Stimulated activated naive B cell treated with anti-CD40 and anti-IgM and Interleukin-4, amounts not matched to agents 10 μg/mL and 1 μg/mL and 100 μg/mL, for 72 hours (primary cell): ENCODE measurements around the gene TOM1L2.

Experiments
- ATAC-seq, 2 donors: fragments of 150-1000 bp; cut with Tn5 transposase; replicated peaks; 2 replicates each; pipeline ENCODE4 v1.10.0; 2021; ENCODE audit warnings: moderate library complexity in 1 of 2
- DNase-seq: peaks from one replicate; pipeline ENCODE4 v3.0.0; 2021
- H3K27ac Mint-ChIP-seq: one replicate; pipeline ENCODE4 v1.8.0; 2022; ENCODE audit warnings: mild to moderate bottlenecking, mixed read lengths
- H3K27me3 Mint-ChIP-seq, 2 donors: one replicate each; pipeline ENCODE4 v1.8.0; 2022; ENCODE audit warnings: mixed read lengths in 2 of 2
- H3K36me3 Mint-ChIP-seq, 2 donors: one replicate each; pipeline ENCODE4 v1.8.0; 2022; ENCODE audit warnings: mixed read lengths in 2 of 2, mild to moderate bottlenecking in 1 of 2
- H3K4me1 Mint-ChIP-seq, 2 donors: one replicate each; pipeline ENCODE4 v1.8.0; 2022; ENCODE audit warnings: mixed read lengths in 2 of 2, mild to moderate bottlenecking in 1 of 2
- H3K4me3 Mint-ChIP-seq, 2 donors: one replicate each; pipeline ENCODE4 v1.8.0; 2022; ENCODE audit warnings: mild to moderate bottlenecking in 2 of 2, mixed read lengths in 2 of 2, moderate library complexity in 1 of 2
- H3K9me3 Mint-ChIP-seq, 2 donors: one replicate each; pipeline ENCODE4 v1.8.0; 2022; ENCODE audit warnings: mixed read lengths in 2 of 2, mild to moderate bottlenecking in 1 of 2

The TOM1L2 gene

GRCh38 chr17:17987901-17988300 lies 15.7 kb upstream of the TOM1L2 start:
- H3K36me3 Mint-ChIP-seq: peaks cover 0 to 3% of the 10 kb centered on the region in 2 donors
- DNase-seq (no peak), ATAC-seq (no peak)
- H3K4me1 Mint-ChIP-seq: peaks cover 3 to 4% of the 10 kb centered on the region in 2 donors
- no peaks in the 10 kb centered on the region for H3K9me3 Mint-ChIP-seq
- H3K27ac Mint-ChIP-seq: no peak overlapping the region
- no peaks in the 10 kb centered on the region for H3K27me3 Mint-ChIP-seq
- no peak overlapping the region for H3K4me3 Mint-ChIP-seq

- H3K27ac Mint-ChIP-seq: no peak overlapping the region
- ATAC-seq: no peak
- peaks cover 3 to 4% of the 10 kb centered on the region in 2 donors for H3K4me1 Mint-ChIP-seq
- peaks cover 0 to 3% of the 10 kb centered on the region in 2 donors for H3K36me3 Mint-ChIP-seq
- no peaks in the 10 kb centered on the region for H3K9me3 Mint-ChIP-seq
- no peak overlapping the region for H3K4me3 Mint-ChIP-seq
- H3K27me3 Mint-ChIP-seq: no peaks in the 10 kb centered on the region
- no peak for DNase-seq
Measured at GRCh38 chr17:17987187-17987896, 15.1 kb upstream of the TOM1L2 start.

GRCh38 chr17:17985555-17985954 lies 13.4 kb upstream of the TOM1L2 start:
- H3K4me3 Mint-ChIP-seq: no peak overlapping the region
- no peaks in the 10 kb centered on the region for H3K9me3 Mint-ChIP-seq
- peaks cover 0 to 3% of the 10 kb centered on the region in 2 donors for H3K36me3 Mint-ChIP-seq
- H3K27ac Mint-ChIP-seq: no peak overlapping the region
- DNase-seq (no peak), ATAC-seq (peak; percentile 54 to 62)
- peaks cover 3 to 4% of the 10 kb centered on the region in 2 donors for H3K4me1 Mint-ChIP-seq
- H3K27me3 Mint-ChIP-seq: no peaks in the 10 kb centered on the region

GRCh38 chr17:17985153-17985552 lies 13.0 kb upstream of the TOM1L2 start:
- DNase-seq (no peak), ATAC-seq (peak in 1 of 2 donors; percentile 8)
- no peak overlapping the region for H3K4me3 Mint-ChIP-seq
- H3K27ac Mint-ChIP-seq: no peak overlapping the region
- peaks cover 0 to 3% of the 10 kb centered on the region in 2 donors for H3K36me3 Mint-ChIP-seq
- H3K4me1 Mint-ChIP-seq: no peaks in the 10 kb centered on the region
- no peaks in the 10 kb centered on the region for H3K27me3 Mint-ChIP-seq
- H3K9me3 Mint-ChIP-seq: no peaks in the 10 kb centered on the region

- Mint-ChIP-seq H3K4me1 (peaks cover 4 to 5% of the 10 kb centered on the region in 2 donors), H3K4me3 (no peak overlapping the region), H3K36me3 (no peaks in the 10 kb centered on the region), H3K9me3 (no peaks in the 10 kb centered on the region), H3K27ac (no peak overlapping the region), H3K27me3 (no peaks in the 10 kb centered on the region)
- DNase-seq (no peak), ATAC-seq (no peak)
Measured at GRCh38 chr17:17983776-17984175, 11.6 kb upstream of the TOM1L2 start.

GRCh38 chr17:17983376-17983775 lies 11.2 kb upstream of the TOM1L2 start:
- Mint-ChIP-seq H3K4me3 (no peak overlapping the region), H3K4me1 (peaks cover 6 to 9% of the 10 kb centered on the region in 2 donors), H3K36me3 (no peaks in the 10 kb centered on the region), H3K9me3 (no peaks in the 10 kb centered on the region), H3K27me3 (no peaks in the 10 kb centered on the region), H3K27ac (no peak overlapping the region)
- ATAC-seq (no peak), DNase-seq (no peak)

- Mint-ChIP-seq H3K9me3 (no peaks in the 10 kb centered on the region), H3K27me3 (no peaks in the 10 kb centered on the region)
Measured at GRCh38 chr17:17982801-17983200, 10.6 kb upstream of the TOM1L2 start.

GRCh38 chr17:17981330-17981729 lies 9.1 kb upstream of the TOM1L2 start:
- DNase-seq (no peak), ATAC-seq (no peak)
- H3K4me1 Mint-ChIP-seq: peaks cover 6 to 16% of the 10 kb centered on the region in 2 donors
- H3K27ac Mint-ChIP-seq: no peak overlapping the region
- H3K4me3 Mint-ChIP-seq: no peak overlapping the region
- H3K27me3 Mint-ChIP-seq: no peaks in the 10 kb centered on the region
- no peaks in the 10 kb centered on the region for H3K9me3 Mint-ChIP-seq
- no peaks in the 10 kb centered on the region for H3K36me3 Mint-ChIP-seq

More at GRCh38 chr17:17982801-17983200, 10.6 kb upstream of the TOM1L2 start:
- ATAC-seq (no peak), DNase-seq (no peak)
- peaks cover 6 to 15% of the 10 kb centered on the region in 2 donors for H3K4me1 Mint-ChIP-seq
- no peak overlapping the region for H3K27ac Mint-ChIP-seq
- H3K4me3 Mint-ChIP-seq: no peak overlapping the region
- H3K36me3 Mint-ChIP-seq: no peaks in the 10 kb centered on the region

- H3K36me3 Mint-ChIP-seq: no peaks in the 10 kb centered on the region
- H3K4me1 Mint-ChIP-seq: peaks cover 6 to 16% of the 10 kb centered on the region in 2 donors
- no peak overlapping the region for H3K27ac Mint-ChIP-seq
- no peak overlapping the region for H3K4me3 Mint-ChIP-seq
- no peak for ATAC-seq
- DNase-seq: no peak
- H3K27me3 Mint-ChIP-seq: no peaks in the 10 kb centered on the region
- H3K9me3 Mint-ChIP-seq: no peaks in the 10 kb centered on the region
Measured at GRCh38 chr17:17979778-17980177, 7.6 kb upstream of the TOM1L2 start.

GRCh38 chr17:17978481-17979424 lies 6.6 kb upstream of the TOM1L2 start:
- DNase-seq: no peak
- H3K36me3 Mint-ChIP-seq: no peaks in the 10 kb centered on the region
- H3K4me3 Mint-ChIP-seq: no peak overlapping the region
- no peaks in the 10 kb centered on the region for H3K9me3 Mint-ChIP-seq
- ATAC-seq: no peak
- H3K27ac Mint-ChIP-seq: no peak overlapping the region
- no peaks in the 10 kb centered on the region for H3K27me3 Mint-ChIP-seq
- H3K4me1 Mint-ChIP-seq: peaks cover 6 to 16% of the 10 kb centered on the region in 2 donors

- DNase-seq: no peak
- Mint-ChIP-seq H3K4me3 (no peak overlapping the region), H3K27ac (no peak overlapping the region), H3K4me1 (peaks cover 9 to 16% of the 10 kb centered on the region in 2 donors), H3K9me3 (no peaks in the 10 kb centered on the region), H3K27me3 (no peaks in the 10 kb centered on the region), H3K36me3 (no peaks in the 10 kb centered on the region)
- ATAC-seq: no peak
Measured at GRCh38 chr17:17976931-17977570, 4.9 kb upstream of the TOM1L2 start.

GRCh38 chr17:17975436-17975835 lies 3.2 kb upstream of the TOM1L2 start:
- H3K27ac Mint-ChIP-seq: no peak overlapping the region
- DNase-seq (no peak), ATAC-seq (no peak)
- peaks cover 16 to 24% of the 10 kb centered on the region in 2 donors for H3K4me1 Mint-ChIP-seq
- no peak overlapping the region for H3K4me3 Mint-ChIP-seq
- H3K36me3 Mint-ChIP-seq: no peaks in the 10 kb centered on the region
- H3K9me3 Mint-ChIP-seq: no peaks in the 10 kb centered on the region
- H3K27me3 Mint-ChIP-seq: no peaks in the 10 kb centered on the region

GRCh38 chr17:17972952-17973254 lies 703 bp upstream of the TOM1L2 start:
- DNase-seq: no peak
- peak overlapping the region; percentile 81 for H3K27ac Mint-ChIP-seq
- no peaks in the 10 kb centered on the region for H3K9me3 Mint-ChIP-seq
- peak overlapping the region; percentile 96 for H3K4me3 Mint-ChIP-seq
- no peaks in the 10 kb centered on the region for H3K27me3 Mint-ChIP-seq
- no peaks in the 10 kb centered on the region for H3K36me3 Mint-ChIP-seq
- peak; percentile 0 to 1 for ATAC-seq
- peaks cover 11 to 14% of the 10 kb centered on the region in 2 donors for H3K4me1 Mint-ChIP-seq

GRCh38 chr17:17971431-17972125 lies 622 bp downstream of the TOM1L2 start:
- Mint-ChIP-seq H3K27me3 (no peaks in the 10 kb centered on the region), H3K36me3 (no peaks in the 10 kb centered on the region), H3K4me1 (peaks cover 13 to 14% of the 10 kb centered on the region in 2 donors), H3K4me3 (peak overlapping the region; percentile 96), H3K27ac (peak overlapping the region; percentile 82), H3K9me3 (no peaks in the 10 kb centered on the region)
- peak; percentile 13 for DNase-seq
- ATAC-seq: no peak
